Keratinocyte (primary cell): ENCODE data around the gene CENPVL2.

ENCODE experiments used
- CTCF ChIP-seq, 3 experiments: IDR thresholded peaks in 1 of 3; conservative IDR thresholded peaks in 1 of 3; optimal IDR thresholded peaks in 1 of 3; 2 replicates in 2 of 3; 3 replicates in 1 of 3; pipeline versions ENCODE3 to v1.5.1; 2011; ENCODE audit warnings: low read length in 3 of 3, mild to moderate bottlenecking in 3 of 3, moderate library complexity in 2 of 3, control low read depth in 1 of 3, inconsistent platforms in 1 of 3; ENCODE audit not compliant: insufficient read depth in 2 of 3; ENCODE audit errors: extremely low read depth in 1 of 3
- EZH2 ChIP-seq: IDR thresholded peaks from one replicate; pipeline ENCODE4 v1.6.1; 2012; ENCODE audit warnings: inconsistent platforms, mild to moderate bottlenecking, low read length, moderate library complexity

GRCh38 chrX:51665981-51666380 lies 16.6 kb downstream of the CENPVL2 start:
- no peak for TF ChIP-seq CTCF (optimal IDR thresholded peaks at IDR 0.05 in 1 of 3, IDR thresholded peaks at IDR 0.05 in 1 of 3, conservative IDR thresholded peaks at IDR 0.05 in 1 of 3; ENCODE audit: extremely low read depth in 1 of 3, insufficient read depth in 2 of 3, low read length in 3 of 3)
- TF ChIP-seq EZH2, result no peak
